Nephron progenitor cell (in vitro differentiated cells): ENCODE data around the gene MDGA2.

Experiments
- DNase-seq: peaks from one replicate; pipeline ENCODE4 v3.0.0; 2021
- H3K27ac Mint-ChIP-seq: 2 replicates; pipeline ENCODE4 v1.8.0; 2021; ENCODE audit warnings: mild to moderate bottlenecking, moderate library complexity, mixed read lengths
- H3K27me3 Mint-ChIP-seq: 2 replicates; pipeline ENCODE4 v1.8.0; 2021; ENCODE audit warnings: mild to moderate bottlenecking, low read depth, mixed read lengths; ENCODE audit not compliant: poor library complexity
- H3K36me3 Mint-ChIP-seq: 2 replicates; pipeline ENCODE4 v1.8.0; 2021; ENCODE audit warnings: low read depth, mixed read lengths
- H3K4me1 Mint-ChIP-seq: 2 replicates; pipeline ENCODE4 v1.8.0; 2021; ENCODE audit warnings: mixed read lengths
- H3K4me3 Mint-ChIP-seq: 2 replicates; pipeline ENCODE4 v1.8.0; 2021; ENCODE audit warnings: mild to moderate bottlenecking, moderate library complexity, mixed read lengths
- H3K9me3 Mint-ChIP-seq: 2 replicates; pipeline ENCODE4 v1.8.0; 2021; ENCODE audit warnings: mild to moderate bottlenecking, moderate library complexity, mixed read lengths
- TF ChIP-seq, protein P1 (sequence below): fragments of 200-600 bp; sonication (generic); IDR thresholded peaks from 2 replicates; pipeline ENCODE4 v1.5.0; 2021; ENCODE audit warnings: antibody characterized with exemption

Gene MDGA2

DNA sequence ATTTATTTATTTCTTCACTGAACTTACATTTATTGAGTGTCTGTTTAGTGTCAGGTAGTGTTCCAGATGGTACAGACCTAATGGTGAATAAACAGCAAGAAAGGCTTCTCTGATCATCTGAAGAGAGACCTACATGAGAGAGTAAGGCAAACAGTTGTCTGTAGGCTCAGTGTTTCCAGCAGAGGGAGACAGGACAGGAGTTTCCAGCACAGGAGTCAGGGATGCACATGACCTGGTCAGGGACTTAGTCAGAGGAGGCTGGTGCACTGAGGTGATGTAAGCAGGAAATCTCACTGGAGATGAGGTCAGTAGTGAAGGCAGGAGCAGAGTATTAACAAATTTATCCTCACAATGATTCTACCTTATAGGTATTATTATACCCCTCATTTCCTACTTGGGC lies 233.2 kb downstream of the MDGA2 start:
- no peaks in the 10 kb centered on the region for H3K4me1 Mint-ChIP-seq
- no peak overlapping the region for H3K27ac Mint-ChIP-seq
- TF ChIP-seq, protein P1, sequence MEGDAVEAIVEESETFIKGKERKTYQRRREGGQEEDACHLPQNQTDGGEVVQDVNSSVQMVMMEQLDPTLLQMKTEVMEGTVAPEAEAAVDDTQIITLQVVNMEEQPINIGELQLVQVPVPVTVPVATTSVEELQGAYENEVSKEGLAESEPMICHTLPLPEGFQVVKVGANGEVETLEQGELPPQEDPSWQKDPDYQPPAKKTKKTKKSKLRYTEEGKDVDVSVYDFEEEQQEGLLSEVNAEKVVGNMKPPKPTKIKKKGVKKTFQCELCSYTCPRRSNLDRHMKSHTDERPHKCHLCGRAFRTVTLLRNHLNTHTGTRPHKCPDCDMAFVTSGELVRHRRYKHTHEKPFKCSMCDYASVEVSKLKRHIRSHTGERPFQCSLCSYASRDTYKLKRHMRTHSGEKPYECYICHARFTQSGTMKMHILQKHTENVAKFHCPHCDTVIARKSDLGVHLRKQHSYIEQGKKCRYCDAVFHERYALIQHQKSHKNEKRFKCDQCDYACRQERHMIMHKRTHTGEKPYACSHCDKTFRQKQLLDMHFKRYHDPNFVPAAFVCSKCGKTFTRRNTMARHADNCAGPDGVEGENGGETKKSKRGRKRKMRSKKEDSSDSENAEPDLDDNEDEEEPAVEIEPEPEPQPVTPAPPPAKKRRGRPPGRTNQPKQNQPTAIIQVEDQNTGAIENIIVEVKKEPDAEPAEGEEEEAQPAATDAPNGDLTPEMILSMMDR: peak; percentile 35
- H3K9me3 Mint-ChIP-seq: no peaks in the 10 kb centered on the region
- DNase-seq: peak; percentile 6
- peaks cover 2% of the 10 kb centered on the region for H3K27me3 Mint-ChIP-seq
- no peaks in the 10 kb centered on the region for H3K36me3 Mint-ChIP-seq
- no peak overlapping the region for H3K4me3 Mint-ChIP-seq

- no peak overlapping the region for H3K4me3 Mint-ChIP-seq
- peaks cover 8% of the 10 kb centered on the region for H3K27me3 Mint-ChIP-seq
- no peaks in the 10 kb centered on the region for H3K36me3 Mint-ChIP-seq
- H3K27ac Mint-ChIP-seq: no peak overlapping the region
- no peak for DNase-seq
- no peaks in the 10 kb centered on the region for H3K9me3 Mint-ChIP-seq
- TF ChIP-seq, protein P1: no peak
- peaks cover 4% of the 10 kb centered on the region for H3K4me1 Mint-ChIP-seq
Observed at GRCh38 chr14:47439953-47440352, 235.5 kb downstream of the MDGA2 start.

DNA sequence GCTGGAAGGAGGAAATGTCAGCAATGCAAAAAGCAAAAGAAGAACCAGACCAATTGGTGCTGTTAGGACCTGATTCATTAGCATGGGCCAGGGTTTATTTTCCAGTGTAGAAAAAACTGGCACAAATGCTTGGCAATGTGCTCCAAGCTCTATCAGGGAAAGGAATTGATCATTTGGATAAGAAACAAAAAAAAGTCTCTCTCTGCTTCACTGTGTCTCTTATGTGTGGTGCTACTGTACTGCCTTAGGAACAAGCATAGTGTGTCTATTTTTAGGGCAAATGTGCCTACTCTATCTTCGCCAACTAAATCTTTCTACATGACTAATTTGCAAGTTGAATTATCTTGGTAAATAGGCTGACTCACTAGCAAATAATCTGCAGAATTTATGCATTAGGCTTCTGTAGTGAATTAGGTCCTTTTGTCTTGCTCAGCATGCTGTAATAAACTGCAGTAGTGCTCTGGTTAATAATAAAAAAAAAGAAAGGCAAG lies 236.7 kb downstream of the MDGA2 start:
- Mint-ChIP-seq H3K27me3 (peaks cover 8% of the 10 kb centered on the region), H3K4me3 (no peak overlapping the region), H3K36me3 (no peaks in the 10 kb centered on the region), H3K9me3 (no peaks in the 10 kb centered on the region), H3K27ac (no peak overlapping the region), H3K4me1 (peaks cover 4% of the 10 kb centered on the region)
- DNase-seq: no peak
- TF ChIP-seq, protein P1: no peak

DNA sequence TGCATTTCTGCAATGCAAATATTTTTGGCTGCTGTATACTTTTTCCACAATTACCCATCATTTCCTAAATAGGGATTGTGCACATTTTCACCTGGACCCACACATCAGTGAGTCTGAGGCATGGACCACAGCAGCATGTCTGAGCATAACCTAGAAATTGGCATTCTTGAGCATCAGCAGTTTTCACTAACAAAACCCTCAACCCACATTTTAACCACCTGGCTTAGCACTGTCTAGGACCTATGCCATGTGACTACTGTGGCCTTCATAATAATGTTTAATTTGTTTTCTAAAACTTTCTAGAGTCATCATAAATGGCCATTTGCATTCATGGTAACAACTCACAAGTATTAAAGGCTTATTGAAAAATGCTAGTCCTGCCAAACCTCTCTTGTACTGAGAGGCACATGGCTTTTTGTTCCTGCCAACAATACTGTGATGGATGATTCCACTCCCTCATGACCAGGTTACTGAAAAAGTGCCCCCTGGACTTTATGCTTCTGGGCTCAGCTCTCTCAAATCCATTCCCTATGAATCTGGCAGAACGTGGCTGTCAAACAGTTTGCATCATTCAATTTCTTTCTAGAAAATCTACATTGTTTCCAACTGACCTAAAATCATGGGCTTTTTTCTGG lies 240.0 kb downstream of the MDGA2 start:
- H3K4me1 Mint-ChIP-seq: peaks cover 4% of the 10 kb centered on the region

DNA sequence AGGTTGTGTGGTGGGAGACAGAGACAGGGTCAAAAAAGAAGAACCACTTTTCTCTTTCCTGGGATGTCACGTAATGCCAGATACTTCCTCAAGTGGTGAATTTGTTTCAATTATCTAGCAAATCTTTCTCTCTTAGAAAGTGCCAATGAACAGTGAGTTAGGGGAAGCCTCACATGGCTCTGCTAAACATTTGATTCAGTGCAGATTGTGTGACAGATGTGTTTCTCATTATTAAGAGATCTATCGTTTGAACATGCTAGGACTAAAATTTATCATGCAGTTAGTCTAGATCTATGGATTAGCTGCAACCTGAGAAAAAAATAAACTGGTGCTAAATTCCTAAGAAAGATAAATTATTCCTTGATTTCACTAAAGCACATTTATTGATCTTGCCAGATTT lies 247.8 kb downstream of the MDGA2 start:
- no peaks in the 10 kb centered on the region for H3K36me3 Mint-ChIP-seq
- H3K4me3 Mint-ChIP-seq: no peak overlapping the region
- TF ChIP-seq, protein P1: no peak
- DNase-seq: no peak
- H3K27me3 Mint-ChIP-seq: peaks cover 5% of the 10 kb centered on the region
- H3K9me3 Mint-ChIP-seq: no peaks in the 10 kb centered on the region
- H3K4me1 Mint-ChIP-seq: no peaks in the 10 kb centered on the region
- H3K27ac Mint-ChIP-seq: no peak overlapping the region

More for the DNA sequence above, 240.0 kb downstream of the MDGA2 start:
- Mint-ChIP-seq H3K4me3 (no peak overlapping the region), H3K36me3 (no peaks in the 10 kb centered on the region), H3K27me3 (peaks cover 5% of the 10 kb centered on the region), H3K27ac (no peak overlapping the region), H3K9me3 (no peaks in the 10 kb centered on the region)
- TF ChIP-seq, protein P1: no peak
- no peak for DNase-seq

DNA sequence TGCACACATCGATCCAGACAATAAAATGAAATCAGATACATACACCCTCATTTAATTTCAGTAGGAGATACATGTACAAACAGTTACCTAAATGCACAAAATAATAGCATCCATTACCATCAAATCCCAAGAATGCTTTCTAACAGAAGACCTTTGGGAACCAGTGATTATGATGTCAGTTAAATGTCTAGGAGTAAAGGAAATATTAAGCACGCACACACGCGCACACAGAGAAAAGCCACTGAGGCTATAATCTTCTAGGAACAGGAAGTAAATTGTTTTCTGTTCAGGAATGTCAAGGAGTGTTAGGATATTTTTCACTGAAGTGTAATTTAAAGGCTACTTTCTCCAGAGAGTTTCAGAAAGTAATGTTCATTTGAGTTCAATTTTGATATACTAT lies 250.1 kb downstream of the MDGA2 start:
- Mint-ChIP-seq H3K4me3 (no peak overlapping the region), H3K9me3 (no peaks in the 10 kb centered on the region), H3K27me3 (peaks cover 5% of the 10 kb centered on the region), H3K27ac (no peak overlapping the region), H3K36me3 (no peaks in the 10 kb centered on the region), H3K4me1 (peaks cover 6% of the 10 kb centered on the region)
- TF ChIP-seq, protein P1: no peak
- DNase-seq: no peak
